ENCODE measurements around the gene SSUH2.

DNA sequence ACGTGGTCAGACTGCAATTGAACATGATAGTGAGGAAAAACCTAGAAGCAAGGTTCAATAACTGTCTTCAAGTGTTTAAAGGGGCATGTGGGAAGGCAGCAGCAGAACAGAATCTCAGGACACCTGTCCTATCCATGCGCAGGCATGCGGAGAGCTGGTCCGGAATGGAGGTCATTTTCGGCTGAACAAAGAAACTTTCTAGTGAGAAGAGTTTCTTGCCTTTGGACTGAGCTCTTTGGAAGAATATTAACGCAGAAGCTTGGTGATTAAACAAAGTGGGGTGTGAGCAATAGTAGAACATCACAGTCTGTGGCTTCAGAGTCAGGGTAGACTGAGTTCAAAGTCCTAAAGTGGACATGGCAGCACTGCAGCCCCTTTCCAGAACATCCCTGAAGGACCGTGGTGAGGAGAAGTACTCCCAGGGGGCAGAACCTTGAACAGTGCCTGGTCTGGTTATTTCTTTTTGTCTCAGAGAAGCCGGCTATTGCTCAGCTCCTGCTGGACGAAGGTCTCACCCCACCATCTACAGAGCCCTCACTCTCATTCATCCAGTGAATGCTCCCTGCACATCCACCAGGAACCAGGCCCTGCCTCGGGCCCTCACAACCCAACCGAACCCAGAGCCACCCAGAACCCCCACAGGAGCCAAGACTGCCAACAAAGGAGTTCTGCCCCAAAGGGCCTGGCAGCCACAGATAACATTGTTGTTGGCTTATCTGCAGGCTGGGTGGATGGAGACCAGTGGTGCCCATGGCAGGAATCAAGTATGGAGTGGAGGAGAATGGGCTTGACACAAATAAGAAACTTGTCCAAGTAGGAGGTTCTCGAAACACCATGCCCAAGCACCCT lies 2.8 kb upstream of the SSUH2 start:
- TF ChIP-seq POLR2A (IDR thresholded peaks at IDR 0.05) (no peak), EP300 (IDR thresholded peaks at IDR 0.05) (no peak)
- TF ChIP-seq, protein P1, sequence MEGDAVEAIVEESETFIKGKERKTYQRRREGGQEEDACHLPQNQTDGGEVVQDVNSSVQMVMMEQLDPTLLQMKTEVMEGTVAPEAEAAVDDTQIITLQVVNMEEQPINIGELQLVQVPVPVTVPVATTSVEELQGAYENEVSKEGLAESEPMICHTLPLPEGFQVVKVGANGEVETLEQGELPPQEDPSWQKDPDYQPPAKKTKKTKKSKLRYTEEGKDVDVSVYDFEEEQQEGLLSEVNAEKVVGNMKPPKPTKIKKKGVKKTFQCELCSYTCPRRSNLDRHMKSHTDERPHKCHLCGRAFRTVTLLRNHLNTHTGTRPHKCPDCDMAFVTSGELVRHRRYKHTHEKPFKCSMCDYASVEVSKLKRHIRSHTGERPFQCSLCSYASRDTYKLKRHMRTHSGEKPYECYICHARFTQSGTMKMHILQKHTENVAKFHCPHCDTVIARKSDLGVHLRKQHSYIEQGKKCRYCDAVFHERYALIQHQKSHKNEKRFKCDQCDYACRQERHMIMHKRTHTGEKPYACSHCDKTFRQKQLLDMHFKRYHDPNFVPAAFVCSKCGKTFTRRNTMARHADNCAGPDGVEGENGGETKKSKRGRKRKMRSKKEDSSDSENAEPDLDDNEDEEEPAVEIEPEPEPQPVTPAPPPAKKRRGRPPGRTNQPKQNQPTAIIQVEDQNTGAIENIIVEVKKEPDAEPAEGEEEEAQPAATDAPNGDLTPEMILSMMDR (IDR thresholded peaks at IDR 0.05), result no peak

All from tibial nerve (tissue), 4 donors.